HL-60 (cell line): ENCODE data around the gene PRRX2.

Experiments used
- DNase-seq, 2 experiments: peaks; one replicate each; pipeline ENCODE4 v3.0.0-alpha.2; 2010 to 2020; ENCODE audit warnings: low read depth in 1 of 2, low spot score in 1 of 2
- H3K27ac ChIP-seq: fragments of 250-450 bp; sonication (Bioruptor Pico); replicated peaks from 2 replicates; pipeline ENCODE4 v1.5.1; 2020; ENCODE audit warnings: mild to moderate bottlenecking, moderate library complexity
- H3K27me3 ChIP-seq: fragments of 250-450 bp; sonication (Bioruptor Pico); 2 replicates; pipeline ENCODE4 v1.5.1; 2021; ENCODE audit warnings: mild to moderate bottlenecking, moderate library complexity; ENCODE audit not compliant: insufficient read depth, poor library complexity, severe bottlenecking
- H3K4me3 ChIP-seq: replicated peaks from 2 replicates; pipeline ENCODE4 v1.5.1; 2011; ENCODE audit warnings: mild to moderate bottlenecking, control low read depth, low read length; ENCODE audit not compliant: insufficient read depth
- GABPA ChIP-seq: IDR thresholded peaks from 2 replicates; pipeline ENCODE4 v1.6.1; 2012; ENCODE audit warnings: low read depth
- POLR2AphosphoS5 ChIP-seq: IDR thresholded peaks from 2 replicates; pipeline ENCODE4 v1.6.1; 2012; ENCODE audit warnings: low read depth
- SPI1 ChIP-seq: IDR thresholded peaks from 2 replicates; pipeline ENCODE4 v1.6.1; 2012; ENCODE audit warnings: low read depth, mild to moderate bottlenecking, borderline replicate concordance
- TF ChIP-seq, protein P1 (sequence below): IDR thresholded peaks from 2 replicates; pipeline ENCODE4 v1.6.1; 2012; ENCODE audit warnings: low read depth; ENCODE audit not compliant: insufficient replicate concordance
- TF ChIP-seq, protein P2 (sequence below): IDR thresholded peaks from one replicate; pipeline ENCODE4 v1.5.1; 2011; ENCODE audit warnings: low read length, control low read depth, inconsistent platforms; ENCODE audit not compliant: insufficient read depth

PRRX2 gene

DNA sequence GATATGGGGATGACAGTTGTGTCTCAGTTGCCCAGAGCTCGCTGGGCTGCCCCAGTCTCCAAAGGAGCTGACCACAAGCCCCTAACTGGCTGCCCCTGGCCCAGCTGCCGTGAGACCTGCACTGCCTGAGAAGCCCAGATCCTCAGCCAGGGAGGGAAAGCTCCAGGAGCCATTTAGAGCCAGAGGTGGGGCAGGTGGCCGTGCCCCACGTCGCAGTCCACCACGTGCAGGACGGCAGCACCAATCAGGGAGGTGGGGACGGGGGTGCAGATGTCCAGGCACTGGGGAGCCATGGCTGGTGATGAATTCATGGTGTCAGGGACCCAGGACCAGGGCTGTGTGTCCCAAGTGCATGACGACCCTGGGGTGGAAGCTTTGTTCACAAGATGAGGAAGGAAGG is 13.4 kb downstream of the PRRX2 start:
- TF ChIP-seq GABPA (no peak), SPI1 (no peak), POLR2AphosphoS5 (no peak)
- TF ChIP-seq, protein P1, sequence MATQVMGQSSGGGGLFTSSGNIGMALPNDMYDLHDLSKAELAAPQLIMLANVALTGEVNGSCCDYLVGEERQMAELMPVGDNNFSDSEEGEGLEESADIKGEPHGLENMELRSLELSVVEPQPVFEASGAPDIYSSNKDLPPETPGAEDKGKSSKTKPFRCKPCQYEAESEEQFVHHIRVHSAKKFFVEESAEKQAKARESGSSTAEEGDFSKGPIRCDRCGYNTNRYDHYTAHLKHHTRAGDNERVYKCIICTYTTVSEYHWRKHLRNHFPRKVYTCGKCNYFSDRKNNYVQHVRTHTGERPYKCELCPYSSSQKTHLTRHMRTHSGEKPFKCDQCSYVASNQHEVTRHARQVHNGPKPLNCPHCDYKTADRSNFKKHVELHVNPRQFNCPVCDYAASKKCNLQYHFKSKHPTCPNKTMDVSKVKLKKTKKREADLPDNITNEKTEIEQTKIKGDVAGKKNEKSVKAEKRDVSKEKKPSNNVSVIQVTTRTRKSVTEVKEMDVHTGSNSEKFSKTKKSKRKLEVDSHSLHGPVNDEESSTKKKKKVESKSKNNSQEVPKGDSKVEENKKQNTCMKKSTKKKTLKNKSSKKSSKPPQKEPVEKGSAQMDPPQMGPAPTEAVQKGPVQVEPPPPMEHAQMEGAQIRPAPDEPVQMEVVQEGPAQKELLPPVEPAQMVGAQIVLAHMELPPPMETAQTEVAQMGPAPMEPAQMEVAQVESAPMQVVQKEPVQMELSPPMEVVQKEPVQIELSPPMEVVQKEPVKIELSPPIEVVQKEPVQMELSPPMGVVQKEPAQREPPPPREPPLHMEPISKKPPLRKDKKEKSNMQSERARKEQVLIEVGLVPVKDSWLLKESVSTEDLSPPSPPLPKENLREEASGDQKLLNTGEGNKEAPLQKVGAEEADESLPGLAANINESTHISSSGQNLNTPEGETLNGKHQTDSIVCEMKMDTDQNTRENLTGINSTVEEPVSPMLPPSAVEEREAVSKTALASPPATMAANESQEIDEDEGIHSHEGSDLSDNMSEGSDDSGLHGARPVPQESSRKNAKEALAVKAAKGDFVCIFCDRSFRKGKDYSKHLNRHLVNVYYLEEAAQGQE, result no peak
- TF ChIP-seq, protein P2, sequence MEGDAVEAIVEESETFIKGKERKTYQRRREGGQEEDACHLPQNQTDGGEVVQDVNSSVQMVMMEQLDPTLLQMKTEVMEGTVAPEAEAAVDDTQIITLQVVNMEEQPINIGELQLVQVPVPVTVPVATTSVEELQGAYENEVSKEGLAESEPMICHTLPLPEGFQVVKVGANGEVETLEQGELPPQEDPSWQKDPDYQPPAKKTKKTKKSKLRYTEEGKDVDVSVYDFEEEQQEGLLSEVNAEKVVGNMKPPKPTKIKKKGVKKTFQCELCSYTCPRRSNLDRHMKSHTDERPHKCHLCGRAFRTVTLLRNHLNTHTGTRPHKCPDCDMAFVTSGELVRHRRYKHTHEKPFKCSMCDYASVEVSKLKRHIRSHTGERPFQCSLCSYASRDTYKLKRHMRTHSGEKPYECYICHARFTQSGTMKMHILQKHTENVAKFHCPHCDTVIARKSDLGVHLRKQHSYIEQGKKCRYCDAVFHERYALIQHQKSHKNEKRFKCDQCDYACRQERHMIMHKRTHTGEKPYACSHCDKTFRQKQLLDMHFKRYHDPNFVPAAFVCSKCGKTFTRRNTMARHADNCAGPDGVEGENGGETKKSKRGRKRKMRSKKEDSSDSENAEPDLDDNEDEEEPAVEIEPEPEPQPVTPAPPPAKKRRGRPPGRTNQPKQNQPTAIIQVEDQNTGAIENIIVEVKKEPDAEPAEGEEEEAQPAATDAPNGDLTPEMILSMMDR, result no peak
- no peak overlapping the region for H3K27ac ChIP-seq
- no peak for DNase-seq
- no peak overlapping the region for H3K4me3 ChIP-seq
- H3K27me3 ChIP-seq, result peaks cover 2% of the 10 kb centered on the region

DNA sequence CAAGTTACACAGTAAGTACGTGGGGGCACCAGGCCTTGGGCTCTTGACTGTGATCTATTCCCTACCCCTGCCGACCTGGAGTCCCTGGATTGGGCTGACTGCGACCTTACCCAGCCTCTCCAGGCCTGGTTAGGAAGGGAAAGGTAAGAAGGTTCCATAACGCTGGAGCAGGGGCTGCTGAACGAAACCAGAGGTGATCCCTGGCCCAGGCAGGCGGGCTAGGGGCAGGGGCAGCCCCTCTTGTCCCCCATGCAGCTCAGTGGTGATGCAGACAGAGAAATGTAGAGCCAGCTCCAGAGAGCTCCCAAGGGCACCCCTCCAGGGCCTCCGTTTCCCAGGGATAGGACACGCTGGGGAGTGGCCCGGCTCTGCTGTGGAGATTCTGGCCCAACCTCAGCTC is 14.1 kb downstream of the PRRX2 start:
- peaks cover 2% of the 10 kb centered on the region for H3K27me3 ChIP-seq
- TF ChIP-seq, protein P1, result no peak
- TF ChIP-seq POLR2AphosphoS5 (no peak), GABPA (no peak), SPI1 (no peak)
- TF ChIP-seq, protein P2, result no peak
- H3K27ac ChIP-seq, result no peak overlapping the region
- no peak for DNase-seq
- H3K4me3 ChIP-seq, result no peak overlapping the region

DNA sequence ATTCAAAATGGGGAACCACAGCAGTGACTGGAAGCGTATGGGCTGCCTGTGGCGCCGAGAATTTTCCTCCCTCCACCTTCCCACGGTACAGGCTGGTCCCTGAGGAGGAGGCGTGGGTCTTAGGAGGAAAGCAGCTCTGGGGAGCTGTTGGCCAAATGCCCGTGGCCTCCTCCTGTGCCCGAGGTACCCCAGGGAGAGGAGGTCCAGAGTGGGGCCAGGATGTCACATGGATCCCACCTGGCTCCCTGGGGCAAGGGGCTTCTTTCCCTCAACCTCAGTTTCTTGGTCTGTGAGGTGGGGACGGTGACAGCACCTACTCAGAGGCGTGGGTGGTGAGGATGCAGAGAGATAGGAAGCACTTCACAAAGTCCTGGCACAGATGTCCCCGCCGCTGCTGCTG is 16.5 kb downstream of the PRRX2 start:
- Histone ChIP-seq H3K4me3 (no peak overlapping the region), H3K27me3 (no peaks in the 10 kb centered on the region), H3K27ac (no peak overlapping the region)
- no peak for TF ChIP-seq SPI1
- TF ChIP-seq POLR2AphosphoS5, result no peak
- TF ChIP-seq, protein P2, result no peak
- TF ChIP-seq, protein P1, result no peak
- no peak for TF ChIP-seq GABPA
- no peak for DNase-seq
